DMS153 treated with DMSO at 0.1 percent for 48 hours (cell line): Measurements from ENCODE around the gene LAPTM5.

ENCODE experiments used
- DNase-seq: peaks from one replicate; lab custom pipeline; 2025; ENCODE audit not compliant: unreplicated experiment; lab: John Stamatoyannopoulos, UW

Gene LAPTM5

GRCh38 chr1:30787266-30787665, 29.7 kb upstream of the LAPTM5 start:
- no peak for DNase-seq

GRCh38 chr1:30786264-30786991, 28.9 kb upstream of the LAPTM5 start:
- peak; percentile 37 for DNase-seq

- no peak for DNase-seq
Observed at GRCh38 chr1:30785714-30786113, 28.1 kb upstream of the LAPTM5 start.

GRCh38 chr1:30785181-30785580, 27.6 kb upstream of the LAPTM5 start:
- DNase-seq, result no peak

- DNase-seq, result no peak
Observed at GRCh38 chr1:30783256-30783915, 25.8 kb upstream of the LAPTM5 start.

GRCh38 chr1:30782361-30783255, 25.0 kb upstream of the LAPTM5 start:
- DNase-seq, result peak; percentile 71

- DNase-seq, result no peak
Observed at GRCh38 chr1:30781906-30782305, 24.3 kb upstream of the LAPTM5 start.

GRCh38 chr1:30780409-30780808, 22.8 kb upstream of the LAPTM5 start:
- no peak for DNase-seq

- peak; percentile 94 for DNase-seq
Observed at GRCh38 chr1:30779294-30780071, 21.9 kb upstream of the LAPTM5 start.

- DNase-seq, result no peak
Observed at GRCh38 chr1:30778979-30779293, 21.4 kb upstream of the LAPTM5 start.

- DNase-seq, result peak; percentile 77
Observed at GRCh38 chr1:30778154-30778978, 20.8 kb upstream of the LAPTM5 start.

- no peak for DNase-seq
Observed at GRCh38 chr1:30777904-30778153, 20.3 kb upstream of the LAPTM5 start.

- DNase-seq, result no peak
Observed at GRCh38 chr1:30777060-30777903, 19.7 kb upstream of the LAPTM5 start.

- no peak for DNase-seq
Observed at GRCh38 chr1:30776097-30777059, 18.8 kb upstream of the LAPTM5 start.

- DNase-seq, result no peak
Observed at GRCh38 chr1:30775433-30775975, 17.9 kb upstream of the LAPTM5 start.

GRCh38 chr1:30774550-30775432, 17.2 kb upstream of the LAPTM5 start:
- DNase-seq, result no peak

- DNase-seq, result no peak
Observed at GRCh38 chr1:30773722-30774358, 16.3 kb upstream of the LAPTM5 start.
